HEK293 (cell line): Measurements from ENCODE around the gene ARHGAP26.

Experiments
- ZNF292 ChIP-seq: fragments of 450-650 bp; formaldehyde crosslinking; IDR thresholded peaks from 2 replicates; pipeline ENCODE4 v1.5.1; 2016; ENCODE audit warnings: low read depth, missing biosample characterization, missing genetic modification characterization, borderline replicate concordance
- ZNF747 ChIP-seq: fragments of 450-650 bp; formaldehyde crosslinking; IDR thresholded peaks from 2 replicates; pipeline ENCODE4 v1.5.1; 2016; ENCODE audit warnings: missing biosample characterization, missing genetic modification characterization

DNA sequence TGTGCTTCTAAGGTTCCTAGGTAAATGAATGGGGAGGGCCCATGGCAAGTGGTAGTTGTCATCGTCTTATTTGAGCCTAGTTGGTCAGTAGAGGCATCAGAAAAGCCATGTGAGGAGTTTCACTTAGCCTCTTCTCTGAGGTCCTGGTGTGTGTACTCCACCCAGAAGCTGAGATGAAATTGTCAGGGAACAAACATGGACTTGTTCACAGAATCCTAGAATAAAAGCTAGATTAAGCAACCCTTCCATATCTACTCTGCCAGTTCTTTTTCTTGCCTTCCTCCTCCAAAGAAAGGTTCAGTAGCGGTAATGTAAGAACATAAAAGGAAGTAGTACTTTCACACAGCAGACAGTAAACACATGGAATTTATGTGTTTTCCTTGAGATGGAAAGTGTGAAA lies 70.4 kb downstream of the ARHGAP26 start:
- TF ChIP-seq ZNF747 (no peak), ZNF292 (no peak)
